ENCODE results near the gene CERK.
"Not testable (repeated sequence)": the region's sequence is repeated elsewhere in the genome, so short reads cannot be mapped to it uniquely, and the experiment has no call there.

The CERK gene

GRCh38 chr22:46657996-46658947, 79.8 kb downstream of the CERK start:
- no peak for DNase-seq

GRCh38 chr22:46657655-46657953, 80.4 kb downstream of the CERK start:
- no peak for DNase-seq

GRCh38 chr22:46656856-46657654, 81.0 kb downstream of the CERK start:
- DNase-seq: no peak

GRCh38 chr22:46655861-46656608, 82.0 kb downstream of the CERK start:
- no peak for DNase-seq

- DNase-seq: no peak
Measured at GRCh38 chr22:46654927-46655595, 83.0 kb downstream of the CERK start.

GRCh38 chr22:46654426-46654825, 83.6 kb downstream of the CERK start:
- no peak for DNase-seq

- DNase-seq: peak; percentile 57
Measured at GRCh38 chr22:46653596-46653995, 84.5 kb downstream of the CERK start.

- no peak for DNase-seq
Measured at GRCh38 chr22:46652847-46653331, 85.2 kb downstream of the CERK start.

GRCh38 chr22:46652081-46652846, 85.8 kb downstream of the CERK start:
- DNase-seq: peak; percentile 22

GRCh38 chr22:46651316-46651715, 86.7 kb downstream of the CERK start:
- DNase-seq: no peak

- DNase-seq: no peak
Measured at GRCh38 chr22:46650078-46650810, 87.8 kb downstream of the CERK start.

- no peak for DNase-seq
Measured at GRCh38 chr22:46649141-46650077, 88.6 kb downstream of the CERK start.

- not testable (repeated sequence) for DNase-seq
Measured at GRCh38 chr22:46648225-46648820, 89.7 kb downstream of the CERK start.

GRCh38 chr22:46646531-46647215, 91.4 kb downstream of the CERK start:
- no peak for DNase-seq

GRCh38 chr22:46642840-46643480, 95.1 kb downstream of the CERK start:
- DNase-seq: not testable (repeated sequence)

GRCh38 chr22:46641811-46642266, 96.2 kb downstream of the CERK start:
- no peak for DNase-seq

GRCh38 chr22:46640293-46641055, 97.6 kb downstream of the CERK start:
- no peak for DNase-seq
